ENCODE measurements around the gene HDAC7.
"Not testable (repeated sequence)": the region's sequence is repeated elsewhere in the genome, so short reads cannot be mapped to it uniquely, and the experiment has no call there.

HDAC7 gene

GRCh38 chr12:47811581-47812484 lies 7.9 kb downstream of the HDAC7 start:
- no peak for DNase-seq

GRCh38 chr12:47811072-47811396 lies 8.7 kb downstream of the HDAC7 start:
- DNase-seq = no peak

- not testable (repeated sequence) for DNase-seq
Observed at GRCh38 chr12:47809518-47809917, 10.2 kb downstream of the HDAC7 start.

- DNase-seq = peak; percentile 54
Observed at GRCh38 chr12:47808574-47809365, 10.9 kb downstream of the HDAC7 start.

- peak; percentile 89 for DNase-seq
Observed at GRCh38 chr12:47808050-47808449, 11.7 kb downstream of the HDAC7 start.

GRCh38 chr12:47807338-47807737 lies 12.4 kb downstream of the HDAC7 start:
- no peak for DNase-seq

GRCh38 chr12:47805417-47805816 lies 14.3 kb downstream of the HDAC7 start:
- no peak for DNase-seq

- DNase-seq = no peak
Observed at GRCh38 chr12:47804171-47804570, 15.5 kb downstream of the HDAC7 start.

GRCh38 chr12:47803191-47803875 lies 16.4 kb downstream of the HDAC7 start:
- DNase-seq = no peak

- no peak for DNase-seq
Observed at GRCh38 chr12:47802312-47802711, 17.4 kb downstream of the HDAC7 start.

- DNase-seq = no peak
Observed at GRCh38 chr12:47801904-47802246, 17.8 kb downstream of the HDAC7 start.

- DNase-seq = no peak
Observed at GRCh38 chr12:47801170-47801903, 18.4 kb downstream of the HDAC7 start.

GRCh38 chr12:47800582-47800981 lies 19.1 kb downstream of the HDAC7 start:
- no peak for DNase-seq

GRCh38 chr12:47799357-47799955 lies 20.2 kb downstream of the HDAC7 start:
- no peak for DNase-seq

GRCh38 chr12:47798382-47798948 lies 21.2 kb downstream of the HDAC7 start:
- no peak for DNase-seq

- DNase-seq = no peak
Observed at GRCh38 chr12:47797441-47797840, 22.3 kb downstream of the HDAC7 start.

- no peak for DNase-seq
Observed at GRCh38 chr12:47795814-47796411, 23.8 kb downstream of the HDAC7 start.

- DNase-seq = no peak
Observed at GRCh38 chr12:47795121-47795813, 24.4 kb downstream of the HDAC7 start.

- DNase-seq = no peak
Observed at GRCh38 chr12:47794679-47795078, 25.0 kb downstream of the HDAC7 start.

- no peak for DNase-seq
Observed at GRCh38 chr12:47793015-47793681, 26.6 kb downstream of the HDAC7 start.

All from CD4-positive, alpha-beta T cell treated with Interleukin-4 for 4 hours (primary cell).